ENCODE data around the gene C11orf52. TPM values are rescaled to one million over a fixed set of nuclear protein-coding genes. Genes with fewer than 3 reads are reported as not detected.

C11orf52 gene
- total and polyA plus RNA-seq, 2 of the 13 experiments (the other 11 are each of a cell fraction or from before 2014, with no cell fraction given) = 7.4 to 11.0 TPM

DNA sequence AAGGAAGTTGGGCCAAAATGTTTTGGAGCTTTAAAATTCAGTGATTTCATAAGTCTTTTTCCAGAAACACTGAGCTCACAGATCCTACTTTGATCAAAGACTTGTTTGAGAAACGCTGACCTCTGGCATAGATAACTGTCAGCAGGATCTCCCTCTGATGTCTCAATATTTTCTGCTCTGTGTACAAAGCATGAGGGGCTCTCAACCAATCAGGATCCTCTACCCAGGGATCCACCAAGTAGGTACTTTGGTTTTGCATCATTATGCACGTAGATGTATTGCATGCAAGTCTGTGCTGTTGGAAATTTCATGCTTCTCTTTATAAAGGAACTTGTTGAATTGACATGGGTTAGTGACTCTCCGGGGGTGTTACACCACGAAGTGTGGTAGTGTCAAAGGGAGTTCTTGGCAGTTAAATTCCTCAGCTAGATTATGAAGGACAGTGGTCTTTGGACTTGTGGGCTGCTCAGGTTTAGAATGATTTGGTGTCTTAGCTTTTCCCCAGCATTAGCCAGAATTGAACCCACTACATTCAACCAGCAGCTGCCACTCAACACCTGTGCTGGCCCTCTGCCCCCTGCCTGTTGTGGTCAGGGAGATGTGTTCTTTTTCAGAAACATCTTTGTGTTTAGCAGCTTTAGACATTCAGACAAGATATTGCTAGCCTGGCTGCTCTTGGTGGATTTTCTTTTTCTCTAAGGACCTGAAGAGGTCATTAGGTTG is 16.8 kb downstream of the C11orf52 start (continued):
- TF ChIP-seq, protein P1, sequence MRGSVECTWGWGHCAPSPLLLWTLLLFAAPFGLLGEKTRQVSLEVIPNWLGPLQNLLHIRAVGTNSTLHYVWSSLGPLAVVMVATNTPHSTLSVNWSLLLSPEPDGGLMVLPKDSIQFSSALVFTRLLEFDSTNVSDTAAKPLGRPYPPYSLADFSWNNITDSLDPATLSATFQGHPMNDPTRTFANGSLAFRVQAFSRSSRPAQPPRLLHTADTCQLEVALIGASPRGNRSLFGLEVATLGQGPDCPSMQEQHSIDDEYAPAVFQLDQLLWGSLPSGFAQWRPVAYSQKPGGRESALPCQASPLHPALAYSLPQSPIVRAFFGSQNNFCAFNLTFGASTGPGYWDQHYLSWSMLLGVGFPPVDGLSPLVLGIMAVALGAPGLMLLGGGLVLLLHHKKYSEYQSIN (CRISPR knock-in tag; IDR thresholded peaks at IDR 0.05; ENCODE audit: borderline replicate concordance) = no peak
- TF ChIP-seq ARID2 (CRISPR knock-in tag; IDR thresholded peaks at IDR 0.05; ENCODE audit: borderline replicate concordance) (no peak), SP1 (IDR thresholded peaks at IDR 0.05) (no peak), SP1 (CRISPR knock-in tag; IDR thresholded peaks at IDR 0.05) (no peak), ZNF672 (CRISPR knock-in tag; IDR thresholded peaks at IDR 0.05) (no peak), ZFAT (CRISPR knock-in tag; conservative IDR thresholded peaks at IDR 0.05) (no peak), ZNF10 (CRISPR knock-in tag; IDR thresholded peaks at IDR 0.05; ENCODE audit: borderline replicate concordance, low read depth) (no peak), ZNF792 (CRISPR knock-in tag; IDR thresholded peaks at IDR 0.05) (no peak), POLR2AphosphoS5 (IDR thresholded peaks at IDR 0.05; ENCODE audit: low read depth, low read length) (no peak; the same call in 1 of the 2 replicates), ZNF772 (CRISPR knock-in tag; IDR thresholded peaks at IDR 0.05) (no peak), FOXA1 (IDR thresholded peaks at IDR 0.05) (no peak), FOXA1 (CRISPR knock-in tag; IDR thresholded peaks at IDR 0.05) (peak; percentile 80)
- TF ChIP-seq, protein P2, sequence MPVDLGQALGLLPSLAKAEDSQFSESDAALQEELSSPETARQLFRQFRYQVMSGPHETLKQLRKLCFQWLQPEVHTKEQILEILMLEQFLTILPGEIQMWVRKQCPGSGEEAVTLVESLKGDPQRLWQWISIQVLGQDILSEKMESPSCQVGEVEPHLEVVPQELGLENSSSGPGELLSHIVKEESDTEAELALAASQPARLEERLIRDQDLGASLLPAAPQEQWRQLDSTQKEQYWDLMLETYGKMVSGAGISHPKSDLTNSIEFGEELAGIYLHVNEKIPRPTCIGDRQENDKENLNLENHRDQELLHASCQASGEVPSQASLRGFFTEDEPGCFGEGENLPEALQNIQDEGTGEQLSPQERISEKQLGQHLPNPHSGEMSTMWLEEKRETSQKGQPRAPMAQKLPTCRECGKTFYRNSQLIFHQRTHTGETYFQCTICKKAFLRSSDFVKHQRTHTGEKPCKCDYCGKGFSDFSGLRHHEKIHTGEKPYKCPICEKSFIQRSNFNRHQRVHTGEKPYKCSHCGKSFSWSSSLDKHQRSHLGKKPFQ (CRISPR knock-in tag; IDR thresholded peaks at IDR 0.05; ENCODE audit: insufficient replicate concordance) = no peak
- TF ChIP-seq, protein P3, sequence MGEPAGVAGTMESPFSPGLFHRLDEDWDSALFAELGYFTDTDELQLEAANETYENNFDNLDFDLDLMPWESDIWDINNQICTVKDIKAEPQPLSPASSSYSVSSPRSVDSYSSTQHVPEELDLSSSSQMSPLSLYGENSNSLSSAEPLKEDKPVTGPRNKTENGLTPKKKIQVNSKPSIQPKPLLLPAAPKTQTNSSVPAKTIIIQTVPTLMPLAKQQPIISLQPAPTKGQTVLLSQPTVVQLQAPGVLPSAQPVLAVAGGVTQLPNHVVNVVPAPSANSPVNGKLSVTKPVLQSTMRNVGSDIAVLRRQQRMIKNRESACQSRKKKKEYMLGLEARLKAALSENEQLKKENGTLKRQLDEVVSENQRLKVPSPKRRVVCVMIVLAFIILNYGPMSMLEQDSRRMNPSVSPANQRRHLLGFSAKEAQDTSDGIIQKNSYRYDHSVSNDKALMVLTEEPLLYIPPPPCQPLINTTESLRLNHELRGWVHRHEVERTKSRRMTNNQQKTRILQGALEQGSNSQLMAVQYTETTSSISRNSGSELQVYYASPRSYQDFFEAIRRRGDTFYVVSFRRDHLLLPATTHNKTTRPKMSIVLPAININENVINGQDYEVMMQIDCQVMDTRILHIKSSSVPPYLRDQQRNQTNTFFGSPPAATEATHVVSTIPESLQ (CRISPR knock-in tag; conservative IDR thresholded peaks at IDR 0.05) = no peak
- TF ChIP-seq, protein P4, sequence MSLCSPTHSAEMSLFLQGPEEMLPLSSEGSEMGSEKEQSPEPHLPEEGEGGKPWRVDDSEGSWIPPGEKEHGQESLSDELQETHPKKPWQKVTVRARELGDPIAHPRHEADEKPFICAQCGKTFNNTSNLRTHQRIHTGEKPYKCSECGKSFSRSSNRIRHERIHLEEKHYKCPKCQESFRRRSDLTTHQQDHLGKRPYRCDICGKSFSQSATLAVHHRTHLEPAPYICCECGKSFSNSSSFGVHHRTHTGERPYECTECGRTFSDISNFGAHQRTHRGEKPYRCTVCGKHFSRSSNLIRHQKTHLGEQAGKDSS (CRISPR knock-in tag; IDR thresholded peaks at IDR 0.05; ENCODE audit: borderline replicate concordance, low read depth) = no peak
- TF ChIP-seq, protein P5, sequence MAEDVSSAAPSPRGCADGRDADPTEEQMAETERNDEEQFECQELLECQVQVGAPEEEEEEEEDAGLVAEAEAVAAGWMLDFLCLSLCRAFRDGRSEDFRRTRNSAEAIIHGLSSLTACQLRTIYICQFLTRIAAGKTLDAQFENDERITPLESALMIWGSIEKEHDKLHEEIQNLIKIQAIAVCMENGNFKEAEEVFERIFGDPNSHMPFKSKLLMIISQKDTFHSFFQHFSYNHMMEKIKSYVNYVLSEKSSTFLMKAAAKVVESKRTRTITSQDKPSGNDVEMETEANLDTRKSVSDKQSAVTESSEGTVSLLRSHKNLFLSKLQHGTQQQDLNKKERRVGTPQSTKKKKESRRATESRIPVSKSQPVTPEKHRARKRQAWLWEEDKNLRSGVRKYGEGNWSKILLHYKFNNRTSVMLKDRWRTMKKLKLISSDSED (CRISPR knock-in tag; IDR thresholded peaks at IDR 0.05) = no peak
- TF ChIP-seq, protein P6, sequence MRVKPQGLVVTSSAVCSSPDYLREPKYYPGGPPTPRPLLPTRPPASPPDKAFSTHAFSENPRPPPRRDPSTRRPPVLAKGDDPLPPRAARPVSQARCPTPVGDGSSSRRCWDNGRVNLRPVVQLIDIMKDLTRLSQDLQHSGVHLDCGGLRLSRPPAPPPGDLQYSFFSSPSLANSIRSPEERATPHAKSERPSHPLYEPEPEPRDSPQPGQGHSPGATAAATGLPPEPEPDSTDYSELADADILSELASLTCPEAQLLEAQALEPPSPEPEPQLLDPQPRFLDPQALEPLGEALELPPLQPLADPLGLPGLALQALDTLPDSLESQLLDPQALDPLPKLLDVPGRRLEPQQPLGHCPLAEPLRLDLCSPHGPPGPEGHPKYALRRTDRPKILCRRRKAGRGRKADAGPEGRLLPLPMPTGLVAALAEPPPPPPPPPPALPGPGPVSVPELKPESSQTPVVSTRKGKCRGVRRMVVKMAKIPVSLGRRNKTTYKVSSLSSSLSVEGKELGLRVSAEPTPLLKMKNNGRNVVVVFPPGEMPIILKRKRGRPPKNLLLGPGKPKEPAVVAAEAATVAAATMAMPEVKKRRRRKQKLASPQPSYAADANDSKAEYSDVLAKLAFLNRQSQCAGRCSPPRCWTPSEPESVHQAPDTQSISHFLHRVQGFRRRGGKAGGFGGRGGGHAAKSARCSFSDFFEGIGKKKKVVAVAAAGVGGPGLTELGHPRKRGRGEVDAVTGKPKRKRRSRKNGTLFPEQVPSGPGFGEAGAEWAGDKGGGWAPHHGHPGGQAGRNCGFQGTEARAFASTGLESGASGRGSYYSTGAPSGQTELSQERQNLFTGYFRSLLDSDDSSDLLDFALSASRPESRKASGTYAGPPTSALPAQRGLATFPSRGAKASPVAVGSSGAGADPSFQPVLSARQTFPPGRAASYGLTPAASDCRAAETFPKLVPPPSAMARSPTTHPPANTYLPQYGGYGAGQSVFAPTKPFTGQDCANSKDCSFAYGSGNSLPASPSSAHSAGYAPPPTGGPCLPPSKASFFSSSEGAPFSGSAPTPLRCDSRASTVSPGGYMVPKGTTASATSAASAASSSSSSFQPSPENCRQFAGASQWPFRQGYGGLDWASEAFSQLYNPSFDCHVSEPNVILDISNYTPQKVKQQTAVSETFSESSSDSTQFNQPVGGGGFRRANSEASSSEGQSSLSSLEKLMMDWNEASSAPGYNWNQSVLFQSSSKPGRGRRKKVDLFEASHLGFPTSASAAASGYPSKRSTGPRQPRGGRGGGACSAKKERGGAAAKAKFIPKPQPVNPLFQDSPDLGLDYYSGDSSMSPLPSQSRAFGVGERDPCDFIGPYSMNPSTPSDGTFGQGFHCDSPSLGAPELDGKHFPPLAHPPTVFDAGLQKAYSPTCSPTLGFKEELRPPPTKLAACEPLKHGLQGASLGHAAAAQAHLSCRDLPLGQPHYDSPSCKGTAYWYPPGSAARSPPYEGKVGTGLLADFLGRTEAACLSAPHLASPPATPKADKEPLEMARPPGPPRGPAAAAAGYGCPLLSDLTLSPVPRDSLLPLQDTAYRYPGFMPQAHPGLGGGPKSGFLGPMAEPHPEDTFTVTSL (CRISPR knock-in tag; IDR thresholded peaks at IDR 0.05; ENCODE audit: borderline replicate concordance) = peak; percentile 45; the same call in 1 of the 2 replicates
